Articular chondrocyte of knee joint (primary cell): ENCODE measurements around the gene P2RY1. TPM values are rescaled to one million over a fixed set of nuclear protein-coding genes. Genes with fewer than 3 reads are reported as not detected.

ENCODE experiments used
- small RNA-seq: library from RNA; depleted of rRNA; stranded (forward); fragments of <200 nt; gene quantifications from one replicate; pipeline ENCODE3, GENCODE V24; 2012
- total RNA-seq: library from RNA; depleted of rRNA; stranded (reverse); fragments of >200 nt; gene quantifications from 2 replicates; pipeline ENCODE4 v1.2.3, GENCODE V29; 2012

Gene P2RY1, protein sequence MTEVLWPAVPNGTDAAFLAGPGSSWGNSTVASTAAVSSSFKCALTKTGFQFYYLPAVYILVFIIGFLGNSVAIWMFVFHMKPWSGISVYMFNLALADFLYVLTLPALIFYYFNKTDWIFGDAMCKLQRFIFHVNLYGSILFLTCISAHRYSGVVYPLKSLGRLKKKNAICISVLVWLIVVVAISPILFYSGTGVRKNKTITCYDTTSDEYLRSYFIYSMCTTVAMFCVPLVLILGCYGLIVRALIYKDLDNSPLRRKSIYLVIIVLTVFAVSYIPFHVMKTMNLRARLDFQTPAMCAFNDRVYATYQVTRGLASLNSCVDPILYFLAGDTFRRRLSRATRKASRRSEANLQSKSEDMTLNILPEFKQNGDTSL
- not detected in 2 replicates for total RNA-seq

DNA sequence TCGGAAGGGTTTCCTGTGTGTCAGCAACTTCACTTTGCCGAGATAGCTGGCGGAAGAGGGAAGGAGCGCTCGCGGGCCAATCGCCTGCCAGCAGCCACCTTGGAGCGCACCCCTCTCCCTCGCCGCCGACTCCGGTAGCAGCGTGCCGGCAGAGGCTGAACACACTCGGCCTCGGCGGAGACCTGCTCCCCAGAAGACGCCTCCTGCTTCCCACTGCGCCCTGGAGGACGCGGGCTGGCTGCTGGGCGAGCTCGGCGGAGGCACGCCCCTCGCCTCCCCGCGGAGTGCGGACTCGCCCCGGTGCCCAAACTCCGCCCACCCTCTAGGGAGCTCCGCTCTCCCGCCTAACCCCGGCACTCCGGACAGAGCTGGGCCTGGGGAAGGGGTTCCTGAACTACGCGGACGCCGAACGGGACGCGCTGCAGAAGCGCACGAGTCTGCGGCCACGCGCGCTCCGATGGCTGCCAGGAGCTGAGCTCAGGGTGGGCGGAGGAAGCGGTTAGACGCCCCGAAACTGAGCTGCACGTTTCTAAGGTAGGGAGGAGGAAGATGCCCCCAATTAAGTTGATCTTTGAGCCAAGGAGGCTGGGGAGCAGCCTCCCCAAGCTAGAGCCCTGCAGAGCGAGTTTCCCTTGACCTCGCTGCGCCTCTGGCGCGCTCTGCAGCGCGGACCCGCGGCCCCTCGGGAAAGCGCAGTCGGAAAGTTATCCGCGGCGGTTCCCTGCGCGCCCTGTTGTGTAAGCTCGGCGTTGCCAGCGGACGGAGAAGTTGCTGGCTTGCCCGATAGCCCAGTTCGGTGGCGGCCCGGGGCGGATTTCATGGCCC lies at the start of gene P2RY1:
Gene P2RY1 (plus strand): TSS at position 356 of the 825 bp plus-strand sequence. CDS start 652 bp downstream, outside the sequence.

Small RNA genes lying within 50 kb of the gene (small RNA-seq; reads per million reads assigned to genes)
- not detected for gene ATP5MGP5
